HG03378 (cell line): ENCODE data around the gene IL17C.
A peak's percentile ranks its signal among the peaks of the same experiment; 100 is the strongest.

ENCODE experiments used
- ATAC-seq: cut with Tn5 transposase; IDR thresholded peaks from one replicate; pipeline ENCODE4 v1.9.1; 2021; ENCODE audit warnings: mild to moderate bottlenecking, moderate library complexity; ENCODE audit not compliant: unreplicated experiment

IL17C gene

DNA sequence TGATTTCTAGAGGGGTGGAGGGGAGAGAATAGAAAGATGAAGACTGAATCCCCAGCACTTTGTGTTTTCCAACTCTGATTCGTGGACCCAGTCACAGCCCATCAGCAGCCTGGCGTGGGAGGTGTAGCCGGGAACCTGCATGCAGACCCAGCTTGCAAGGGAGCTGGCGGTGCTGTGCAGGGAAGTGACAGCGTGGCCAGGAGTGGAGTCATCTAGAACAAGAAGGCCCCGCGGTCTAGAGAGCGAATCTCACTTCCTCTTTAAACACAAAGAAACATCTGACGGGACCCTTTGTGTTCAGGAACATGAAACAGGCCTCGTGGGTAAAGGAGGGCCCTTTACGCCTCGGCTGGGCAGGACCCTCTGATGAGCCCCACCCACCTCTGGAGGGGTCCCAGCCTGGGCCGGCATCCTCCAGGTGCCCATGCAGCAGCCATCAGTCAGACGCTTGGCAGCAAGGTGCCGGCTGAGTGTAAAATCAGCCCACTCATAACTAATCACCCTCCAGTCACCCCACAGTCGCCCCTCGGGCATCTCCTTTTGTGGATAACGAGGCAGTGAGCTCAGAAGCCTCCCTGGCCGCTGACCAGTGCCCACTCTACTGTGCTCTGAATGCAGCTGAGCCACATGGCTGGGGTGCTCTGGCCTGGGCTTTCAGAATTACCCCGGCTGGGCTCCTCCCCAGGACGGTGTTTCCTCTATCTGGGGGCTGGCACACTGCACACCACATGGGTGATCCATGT, 43.5 kb downstream of the IL17C start:
- peak; percentile 46 for ATAC-seq

DNA sequence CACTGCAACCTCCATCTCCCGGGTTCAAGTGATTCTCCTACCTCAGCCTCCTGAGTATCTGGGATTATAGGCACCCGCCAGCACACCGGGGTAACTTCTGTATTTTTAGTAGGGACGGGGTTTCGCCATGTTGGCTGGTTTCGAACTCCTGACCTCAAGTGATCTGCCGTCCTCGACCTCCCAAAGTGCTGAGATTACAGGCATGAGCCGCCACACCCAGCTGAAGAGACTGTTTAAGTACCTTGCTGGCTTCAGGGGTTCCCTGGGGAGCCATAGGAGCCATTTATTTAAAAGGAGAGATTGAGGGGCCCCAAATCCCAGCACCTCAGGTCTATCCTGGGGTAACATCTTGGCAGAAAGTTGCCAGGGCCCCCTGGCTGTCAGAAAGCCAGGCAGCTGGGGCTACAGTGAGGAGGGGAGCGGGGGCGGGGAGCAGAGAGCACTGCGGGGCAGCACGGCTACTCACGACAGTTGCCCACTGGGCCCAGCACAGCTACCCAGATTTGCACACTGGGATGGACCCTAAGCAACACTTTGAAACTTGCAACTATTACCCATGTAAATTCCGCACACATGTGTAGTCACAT, 46.3 kb downstream of the IL17C start:
- ATAC-seq = no peak

DNA sequence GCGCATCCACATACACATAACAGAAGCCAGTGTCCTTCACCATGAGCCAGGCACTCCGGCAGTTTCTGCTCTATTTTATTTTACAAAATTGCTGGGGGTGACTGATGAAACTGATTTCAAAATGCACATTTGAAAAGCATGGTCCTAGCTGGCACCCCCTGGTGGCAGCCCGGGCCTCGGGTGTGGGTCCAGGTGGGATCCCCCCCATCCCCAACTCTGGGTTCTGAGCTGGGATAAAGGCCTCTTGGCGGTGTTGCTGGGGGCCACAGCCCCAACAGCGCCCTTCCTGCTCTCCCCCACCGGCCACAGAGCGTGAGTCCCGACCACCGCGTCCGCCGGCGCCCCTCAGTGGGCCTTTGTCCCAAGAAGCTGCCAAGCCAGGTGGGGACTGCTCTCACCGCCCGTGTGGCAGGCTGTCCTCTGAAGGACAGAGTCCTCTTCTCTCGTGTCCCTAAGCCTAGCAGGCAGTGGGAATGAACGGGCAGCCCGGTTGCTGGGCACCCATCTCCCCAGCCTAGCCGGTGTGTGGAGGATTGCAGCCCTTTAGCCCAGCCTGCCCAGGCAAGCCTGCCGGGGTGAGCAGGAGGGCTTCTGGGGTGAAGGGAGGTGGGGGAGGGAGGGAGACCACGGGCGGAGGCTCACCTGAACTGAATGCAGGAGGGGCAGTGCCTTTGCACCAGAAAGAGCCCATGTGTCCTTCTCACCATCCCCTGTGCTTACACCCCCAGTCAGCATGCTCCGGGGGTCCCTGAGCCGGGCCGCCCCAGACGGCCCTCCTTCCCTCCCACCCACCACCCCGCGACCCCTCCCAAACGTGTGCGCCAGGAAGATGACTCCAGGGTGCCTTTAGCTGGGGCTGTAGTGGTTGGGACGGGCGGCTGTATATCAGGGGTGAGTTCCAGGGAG, 47.0 kb downstream of the IL17C start:
- no peak for ATAC-seq

DNA sequence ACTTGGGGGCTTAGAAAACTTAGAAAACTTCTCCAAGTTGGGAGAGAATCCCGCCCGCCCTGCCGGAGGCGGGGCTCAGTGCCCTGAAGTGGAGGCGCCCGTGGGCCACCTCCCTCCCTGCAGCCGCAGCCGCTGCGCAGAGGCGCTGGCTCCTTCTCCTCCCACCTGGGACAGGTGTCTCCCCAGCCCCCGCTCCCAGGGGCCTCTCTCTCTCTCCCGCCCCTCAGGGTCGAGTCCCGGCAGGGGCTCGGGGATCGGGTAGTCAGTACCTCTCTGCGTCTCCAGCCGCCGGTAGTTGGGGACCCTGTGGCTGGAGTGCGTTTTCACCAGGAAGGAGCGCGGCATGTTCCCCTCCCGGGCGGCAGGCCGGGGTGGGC, 47.7 kb downstream of the IL17C start:
- no peak for ATAC-seq

DNA sequence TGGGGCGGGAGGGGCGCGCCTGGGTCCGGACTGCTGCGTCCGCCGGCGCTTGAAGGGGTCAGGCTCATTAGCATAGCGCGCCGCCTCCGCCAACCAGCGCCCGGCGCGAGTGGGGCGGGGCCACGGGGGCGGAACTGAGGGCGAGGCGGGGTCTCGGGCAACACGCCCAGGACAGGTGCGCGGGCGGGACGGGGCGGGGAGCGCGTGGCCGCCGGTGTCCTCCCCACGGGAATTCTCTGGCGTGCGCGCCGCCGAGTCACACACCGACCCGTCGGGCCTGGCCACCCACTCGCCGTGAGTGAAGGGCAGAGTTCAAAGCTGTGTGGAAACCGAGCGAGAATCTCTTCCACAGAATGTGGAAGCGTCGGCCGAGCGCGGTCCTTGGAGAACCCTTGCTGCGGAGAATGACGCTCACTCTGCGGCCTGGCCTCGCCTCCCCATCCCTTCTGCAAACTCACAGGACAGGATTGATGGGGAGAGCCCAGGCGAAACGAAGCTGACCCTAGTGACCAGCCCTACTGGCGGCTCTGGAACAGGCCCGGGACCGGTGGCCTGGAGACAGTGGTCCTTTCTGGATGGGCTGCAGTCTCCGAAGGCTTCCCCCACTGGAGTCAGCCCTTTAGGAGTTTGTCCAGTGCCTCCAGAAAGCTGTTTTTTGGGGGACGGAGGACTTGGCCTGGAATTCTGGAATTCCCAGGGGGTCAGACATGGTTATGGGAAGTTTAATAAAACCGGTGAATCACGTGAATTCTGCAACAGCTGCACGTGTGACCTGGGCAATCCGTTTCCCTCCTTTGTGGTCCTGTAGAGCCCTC, 48.3 kb downstream of the IL17C start, which contains the start of gene SNAI3:
SNAI3 (minus strand) TSS at position 69 of the 815 bp plus-strand sequence. CDS start 101 bp downstream, outside the sequence.
- no peak for ATAC-seq

DNA sequence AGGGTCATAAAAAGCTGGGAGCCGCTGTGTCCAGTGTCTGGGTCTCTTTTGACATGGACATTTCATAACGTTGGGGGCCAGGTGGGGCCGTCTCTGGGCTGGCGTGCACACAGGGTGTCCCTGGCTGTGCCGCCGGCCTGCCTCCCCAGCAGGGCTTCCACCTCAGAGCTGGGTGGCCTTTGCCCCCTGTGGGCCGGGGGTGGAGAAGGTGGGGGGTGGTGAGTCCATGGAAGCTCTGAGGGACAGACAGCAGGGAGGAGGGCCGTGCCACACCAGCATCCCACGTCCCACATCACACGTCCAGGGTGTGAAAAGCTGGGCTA, 48.8 kb downstream of the IL17C start:
- no peak for ATAC-seq

DNA sequence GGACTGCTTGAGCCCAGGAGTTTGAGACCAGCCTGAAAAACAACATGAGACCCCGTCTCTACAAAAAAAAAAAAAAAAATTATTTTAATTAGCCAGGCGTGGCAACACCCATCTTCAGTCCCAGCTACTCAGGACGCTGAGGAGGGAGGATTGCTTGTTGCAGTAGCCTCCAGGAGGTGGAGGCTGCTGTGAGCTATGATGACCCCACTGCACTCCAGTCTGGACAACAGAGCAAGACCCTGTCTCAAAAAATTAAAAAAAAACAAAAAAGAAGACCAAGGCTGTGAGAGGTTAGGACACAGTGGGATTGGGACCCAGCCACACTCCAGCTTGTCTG, 49.3 kb downstream of the IL17C start:
- ATAC-seq = no peak

DNA sequence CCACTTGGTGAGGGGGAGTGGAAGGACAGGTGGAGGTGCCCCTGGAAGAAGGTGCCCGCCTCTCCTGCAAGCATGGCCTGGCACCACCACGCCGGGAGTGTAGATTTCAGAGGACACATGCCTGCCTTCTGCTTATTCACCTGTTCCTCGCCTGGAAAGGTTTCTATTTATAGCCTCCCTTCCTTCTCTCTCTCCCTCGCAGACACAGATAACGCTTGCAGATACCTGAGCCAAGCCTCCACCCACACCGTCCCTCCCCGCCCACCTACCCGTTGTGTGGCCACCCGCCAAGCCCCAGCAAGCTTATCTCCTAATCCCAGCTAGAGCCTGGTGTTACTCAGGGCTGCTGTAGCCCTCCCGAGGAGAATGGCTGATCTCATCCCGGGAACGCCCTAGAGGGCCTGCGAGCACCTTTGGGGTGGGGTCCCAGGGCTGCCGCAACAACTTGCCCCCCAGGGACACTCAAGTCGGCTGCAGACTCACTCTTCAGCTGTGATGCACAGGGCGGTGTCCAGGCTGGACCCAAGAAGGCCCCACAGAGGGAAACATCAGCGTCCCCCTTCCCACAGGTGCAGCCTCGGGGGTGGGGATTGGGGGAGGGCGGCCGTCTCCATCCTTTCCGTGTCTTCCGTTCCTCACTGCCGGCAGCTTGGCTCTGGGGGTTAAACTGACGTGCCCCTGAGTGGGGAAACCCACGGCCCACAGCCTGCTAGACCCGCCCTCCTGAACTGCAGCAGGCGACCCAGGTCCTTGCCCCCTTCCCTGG, 49.8 kb downstream of the IL17C start:
- ATAC-seq = no peak
